GM23338 (cell line): Measurements from ENCODE around the gene AHCY. TPM values are rescaled to one million over a fixed set of nuclear protein-coding genes. Genes with fewer than 3 reads are reported as not detected.
A peak's percentile ranks its signal among the peaks of the same experiment; 100 is the strongest.

Experiments
- ATAC-seq: fragments of 200-7000 bp; cut with Tn5 transposase; 3 replicates; pipeline ENCODE4 v1.9.1; 2020
- DNase-seq: peaks from one replicate; pipeline ENCODE4 v3.0.0-alpha.2; 2015; ENCODE audit warnings: low spot score
- H2AFZ ChIP-seq: fragments of 200-600 bp; sonication (generic); 2 replicates; pipeline ENCODE4 v1.8.0; 2016; ENCODE audit warnings: antibody characterized with exemption, mild to moderate bottlenecking, moderate library complexity
- H3F3A ChIP-seq: fragments of 200-600 bp; sonication (generic); replicated peaks from 2 replicates; pipeline ENCODE4 v1.8.0; 2017; ENCODE audit warnings: antibody characterized with exemption, mixed run types, low read depth
- H3K27ac ChIP-seq: fragments of 200-600 bp; sonication (generic); 2 replicates; pipeline ENCODE4 v1.6.1; 2016; ENCODE audit warnings: low read depth
- H3K27me3 ChIP-seq: fragments of 200-600 bp; sonication (generic); 2 replicates; pipeline ENCODE4 v1.8.0; 2016; ENCODE audit warnings: mild to moderate bottlenecking, mixed run types, moderate library complexity; ENCODE audit not compliant: insufficient read depth
- H3K36me3 ChIP-seq: fragments of 200-600 bp; sonication (generic); 2 replicates; pipeline ENCODE4 v1.8.0; 2016; ENCODE audit warnings: mild to moderate bottlenecking; ENCODE audit not compliant: insufficient read depth
- H3K4me1 ChIP-seq: fragments of 200-600 bp; sonication (generic); 2 replicates; pipeline ENCODE4 v1.8.0; 2016; ENCODE audit warnings: mild to moderate bottlenecking, moderate library complexity; ENCODE audit not compliant: insufficient read depth
- H3K4me2 ChIP-seq: fragments of 200-600 bp; sonication (generic); 2 replicates; pipeline ENCODE4 v1.7.1; 2017; ENCODE audit warnings: mixed run types
- H3K4me3 ChIP-seq: fragments of 200-600 bp; sonication (generic); 2 replicates; pipeline ENCODE4 v1.6.1; 2016; ENCODE audit warnings: mixed run types
- H3K79me2 ChIP-seq: fragments of 200-600 bp; sonication (generic); replicated peaks from 2 replicates; pipeline ENCODE4 v1.8.0; 2017; ENCODE audit warnings: mild to moderate bottlenecking; ENCODE audit not compliant: insufficient read depth
- H3K9me2 ChIP-seq: fragments of 200-600 bp; sonication (generic); 2 replicates; pipeline ENCODE4 v1.8.0; 2017; ENCODE audit not compliant: insufficient read depth
- H4K20me1 ChIP-seq: fragments of 200-600 bp; sonication (generic); replicated peaks from 2 replicates; pipeline ENCODE4 v1.8.0; 2017; ENCODE audit warnings: mild to moderate bottlenecking; ENCODE audit not compliant: insufficient read depth
- H3K27ac Mint-ChIP-seq: 2 replicates; pipeline ENCODE4 v1.8.0; 2020; ENCODE audit warnings: inconsistent platforms, mild to moderate bottlenecking, moderate library complexity, mixed read lengths
- H3K27me3 Mint-ChIP-seq: 3 replicates; pipeline ENCODE4 v1.8.0; 2022; ENCODE audit warnings: low read depth, mild to moderate bottlenecking, moderate library complexity, mixed read lengths, inconsistent platforms; ENCODE audit not compliant: insufficient read depth, poor library complexity
- H3K36me3 Mint-ChIP-seq: 3 replicates; pipeline ENCODE4 v1.8.0; 2021; ENCODE audit warnings: low read depth, mild to moderate bottlenecking, inconsistent platforms, moderate library complexity, mixed read lengths
- H3K4me1 Mint-ChIP-seq: 3 replicates; pipeline ENCODE4 v1.8.0; 2020; ENCODE audit warnings: mild to moderate bottlenecking, inconsistent platforms, mixed read lengths
- H3K4me3 Mint-ChIP-seq: 3 replicates; pipeline ENCODE4 v1.8.0; 2021; ENCODE audit warnings: moderate library complexity, mild to moderate bottlenecking, inconsistent platforms, mixed read lengths
- H3K9me3 Mint-ChIP-seq: 3 replicates; pipeline ENCODE4 v1.8.0; 2020; ENCODE audit warnings: moderate library complexity, mild to moderate bottlenecking, inconsistent platforms, mixed read lengths
- CREB1 ChIP-seq: fragments of 250-450 bp; sonication (Bioruptor Pico); IDR thresholded peaks from 2 replicates; pipeline ENCODE4 v1.5.0; 2020; ENCODE audit warnings: low read depth, mild to moderate bottlenecking, moderate library complexity
- EZH2 ChIP-seq: fragments of 200-600 bp; sonication (generic); IDR thresholded peaks from one replicate; pipeline ENCODE4 v1.8.0; 2017; ENCODE audit warnings: antibody characterized with exemption, mild to moderate bottlenecking, low read depth; ENCODE audit not compliant: unreplicated experiment
- JUNB ChIP-seq: IDR thresholded peaks from one replicate; pipeline ENCODE4 v1.6.1; 2016; ENCODE audit warnings: antibody characterized with exemption; ENCODE audit not compliant: unreplicated experiment
- NANOG ChIP-seq: IDR thresholded peaks from 2 replicates; pipeline ENCODE4 v1.6.1; 2016; ENCODE audit warnings: antibody characterized with exemption, borderline replicate concordance
- REST ChIP-seq: IDR thresholded peaks from one replicate; pipeline ENCODE4 v1.6.1; 2018; ENCODE audit warnings: antibody characterized with exemption; ENCODE audit not compliant: unreplicated experiment
- STAT1 ChIP-seq: IDR thresholded peaks from one replicate; pipeline ENCODE4 v1.6.1; 2016; ENCODE audit warnings: antibody characterized with exemption; ENCODE audit not compliant: unreplicated experiment
- ZNF114 ChIP-seq: fragments of 250-450 bp; sonication (Bioruptor Pico); IDR thresholded peaks from 2 replicates; pipeline ENCODE4 v1.5.0; 2020; ENCODE audit warnings: mild to moderate bottlenecking, moderate library complexity
- ZNF331 ChIP-seq: fragments of 250-450 bp; sonication (Bioruptor Pico); IDR thresholded peaks from 2 replicates; pipeline ENCODE4 v1.5.0; 2020; ENCODE audit warnings: low read depth, mild to moderate bottlenecking, moderate library complexity
- ZNF462 ChIP-seq: fragments of 250-450 bp; sonication (Bioruptor Pico); IDR thresholded peaks from 2 replicates; pipeline ENCODE4 v1.5.0; 2020; ENCODE audit warnings: mild to moderate bottlenecking, moderate library complexity
- polyA plus RNA-seq: library from polyadenylated mRNA; unstranded; fragments of >200 nt; fragmentation: Nextera tagmentation; extraction: Ambion mirVana; gene quantifications from 2 replicates; pipeline ENCODE4 v1.2.1, GENCODE V29; 2016
- total RNA-seq: library from RNA; depleted of rRNA; stranded (reverse); fragments of >200 nt; shearing (Covaris generic); gene quantifications from 2 replicates; pipeline ENCODE4 v1.2.3, GENCODE V29; 2014

The AHCY gene
- total and polyA plus RNA-seq, 2 experiments from 2014 or later = 138 to 423 TPM

- TF ChIP-seq JUNB (no peak), NANOG (no peak), ZNF114 (CRISPR knock-in tag) (no peak), CREB1 (no peak), ZNF331 (CRISPR knock-in tag) (no peak), ZNF462 (no peak), STAT1 (no peak), REST (no peak), EZH2 (no peak)
- peak; percentile 4; the same call in 2 of the 3 replicates for ATAC-seq
Measured at GRCh38 chr20:34300809-34301586, 2.2 kb downstream of the AHCY start.

More at GRCh38 chr20:34300809-34301586, 2.2 kb downstream of the AHCY start:
- Histone ChIP-seq H3K4me3 (peak overlapping the region; percentile 78), H3K27me3 (no peaks in the 10 kb centered on the region), H3K79me2 (peaks cover 64% of the 10 kb centered on the region), H3K36me3 (peaks cover 6% of the 10 kb centered on the region; the same call in 1 of the 2 replicates), H3K4me2 (peak overlapping the region; percentile 92), H2AFZ (no peak overlapping the region), H3F3A (peaks cover 11% of the 10 kb centered on the region; the same call in 1 of the 2 replicates), H4K20me1 (peaks cover 53% of the 10 kb centered on the region), H3K9me2 (no peaks in the 10 kb centered on the region), H3K4me1 (peaks cover 18% of the 10 kb centered on the region), H3K27ac (peak overlapping the region; percentile 78)
- Mint-ChIP-seq H3K27me3 (peaks cover 14% of the 10 kb centered on the region), H3K4me1 (peaks cover 19% of the 10 kb centered on the region), H3K27ac (peak overlapping the region; percentile 79), H3K9me3 (no peaks in the 10 kb centered on the region; the same call in 2 of the 3 replicates), H3K4me3 (no peak overlapping the region; the same call in none of the 3 replicates), H3K36me3 (peaks cover 23% of the 10 kb centered on the region)
- peak; percentile 47 for DNase-seq
